GM12878 (cell line): ENCODE measurements around the gene PDGFA. TPM values are rescaled to one million over a fixed set of nuclear protein-coding genes. Genes with fewer than 3 reads are reported as not detected.

ENCODE experiments used
- ATAC-seq: fragments of 200-7000 bp; cut with Tn5 transposase; 3 replicates; pipeline ENCODE4 v1.9.1; 2020; ENCODE audit warnings: mild to moderate bottlenecking, moderate library complexity
- BruUV-seq: library from RNA; stranded (reverse); fragments of 400-500 nt; replicated peaks from 2 replicates; lab custom pipeline; 2021; lab: Mats Ljungman, UMichigan
- CTCF ChIA-PET: fragments of 300-600 bp; sonication (Branson Sonifier 250); formaldehyde crosslinking; extraction: SDS; loops from one replicate; lab custom pipeline; 2021; ENCODE audit warnings: inconsistent platforms; lab: Yijun Ruan, JAX
- POLR2A ChIA-PET: fragments of 350-600 bp; formaldehyde crosslinking; extraction: SDS; loops from one replicate; lab custom pipeline; 2021; ENCODE audit warnings: inconsistent platforms; lab: Charles Lee
- RAD21 ChIA-PET: fragments of 300-600 bp; sonication (Branson Sonifier 250); formaldehyde crosslinking; loops from one replicate; lab custom pipeline; 2023; ENCODE audit warnings: antibody characterized with exemption; ENCODE audit not compliant: unreplicated experiment; lab: Charles Lee
- SMC1A ChIA-PET: fragments of 300-600 bp; sonication (Branson Sonifier 250); formaldehyde crosslinking; loops from one replicate; lab custom pipeline; 2023; ENCODE audit not compliant: unreplicated experiment, uncharacterized antibody; lab: Charles Lee
- DNase-seq: peaks from one replicate; pipeline ENCODE4 v3.0.0-alpha.2; 2011; ENCODE audit warnings: low read depth, low spot score
- FAIRE-seq: peaks from 3 replicates; lab custom pipeline; 2011; peaks lifted over from hg19 to GRCh38; lab: Jason Lieb, UNC
- H2AFZ ChIP-seq: 2 replicates; pipeline ENCODE4 v1.6.0; 2011; ENCODE audit warnings: low read depth, low read length, control low read depth; ENCODE audit not compliant: control insufficient read depth
- H3K27ac ChIP-seq: 2 replicates; pipeline ENCODE4 v1.5.1; 2011; ENCODE audit warnings: control low read depth; ENCODE audit not compliant: control insufficient read depth, insufficient read depth
- H3K27me3 ChIP-seq, 2 experiments: replicated peaks in 1 of 2; 2 replicates each; pipeline versions ENCODE4 v1.6.0 to v1.6.1; 2011; ENCODE audit warnings: low read length in 1 of 2; ENCODE audit not compliant: control insufficient read depth in 2 of 2, insufficient read depth in 2 of 2
- H3K36me3 ChIP-seq, 2 experiments: 2 replicates each; pipeline ENCODE4 v1.5.1; 2011; ENCODE audit warnings: low read length in 1 of 2; ENCODE audit not compliant: control insufficient read depth in 2 of 2, insufficient read depth in 2 of 2
- H3K4me1 ChIP-seq: 2 replicates; pipeline ENCODE4 v1.6.1; 2011; ENCODE audit warnings: mild to moderate bottlenecking, low read length, moderate library complexity, mixed read lengths; ENCODE audit not compliant: control insufficient read depth, insufficient read depth
- H3K4me2 ChIP-seq: 2 replicates; pipeline ENCODE4 v1.6.0; 2011; ENCODE audit warnings: control low read depth; ENCODE audit not compliant: control insufficient read depth, insufficient read depth
- H3K4me3 ChIP-seq: fragments of 200-600 bp; sonication (generic); 2 replicates; pipeline ENCODE4 v1.5.1; 2016
- H3K79me2 ChIP-seq: 2 replicates; pipeline ENCODE4 v1.6.0; 2011; ENCODE audit warnings: low read length; ENCODE audit not compliant: control insufficient read depth, insufficient read depth
- H3K9ac ChIP-seq: 2 replicates; pipeline ENCODE4 v1.8.0; 2011; ENCODE audit warnings: low read length, control low read depth, mixed read lengths; ENCODE audit not compliant: control insufficient read depth, insufficient read depth
- H3K9me3 ChIP-seq: replicated peaks from 3 replicates; pipeline ENCODE4 v1.5.1; 2011; ENCODE audit warnings: mild to moderate bottlenecking, low read length; ENCODE audit not compliant: control insufficient read depth, insufficient read depth
- H4K20me1 ChIP-seq: 2 replicates; pipeline ENCODE4 v1.6.0; 2011; ENCODE audit not compliant: control insufficient read depth, insufficient read depth
- ASH2L ChIP-seq: fragments of 300-600, 200-600 bp; sonication (generic); IDR thresholded peaks from 2 replicates; pipeline ENCODE4 v1.6.1; 2017; ENCODE audit warnings: low read depth, mild to moderate bottlenecking, borderline replicate concordance
- CBX5 ChIP-seq: sonication (generic); IDR thresholded peaks from 2 replicates; pipeline ENCODE4 v1.6.1; 2016; ENCODE audit warnings: low read depth, moderate library complexity, mild to moderate bottlenecking, inconsistent platforms
- HDAC2 ChIP-seq: fragments of 200-600 bp; sonication (generic); IDR thresholded peaks from 2 replicates; pipeline ENCODE4 v1.6.1; 2017
- JUNB ChIP-seq: IDR thresholded peaks from 2 replicates; pipeline ENCODE4 v1.6.1; 2016; ENCODE audit warnings: antibody characterized with exemption, mild to moderate bottlenecking
- MEF2A ChIP-seq: IDR thresholded peaks from 2 replicates; pipeline ENCODE4 v1.6.1; 2011; ENCODE audit warnings: low read depth, mild to moderate bottlenecking, low read length, moderate library complexity; ENCODE audit not compliant: insufficient read depth
- MTA2 ChIP-seq: fragments of 450-650 bp; IDR thresholded peaks from 2 replicates; pipeline ENCODE4 v1.6.1; 2016; ENCODE audit warnings: low read depth, mild to moderate bottlenecking, moderate library complexity
- NFYA ChIP-seq: IDR thresholded peaks from 2 replicates; pipeline ENCODE4 v1.6.1; 2011; ENCODE audit warnings: low read depth, mild to moderate bottlenecking, low read length, improper control_type of control experiment, borderline replicate concordance
- NR2C1 ChIP-seq: fragments of 450-650 bp; IDR thresholded peaks from 2 replicates; pipeline ENCODE4 v1.6.1; 2017; ENCODE audit warnings: antibody characterized with exemption, mild to moderate bottlenecking, moderate library complexity
- POLR2AphosphoS2 ChIP-seq: IDR thresholded peaks from 2 replicates; pipeline ENCODE4 v1.6.1; 2011; ENCODE audit warnings: low read depth, mild to moderate bottlenecking, low read length, improper control_type of control experiment, moderate library complexity
- RB1 ChIP-seq: fragments of 450-650 bp; formaldehyde crosslinking; IDR thresholded peaks from 2 replicates; pipeline ENCODE4 v1.6.1; 2017; ENCODE audit warnings: mild to moderate bottlenecking, borderline replicate concordance
- SMARCA5 ChIP-seq: fragments of 450-650 bp; IDR thresholded peaks from 2 replicates; pipeline ENCODE4 v1.6.1; 2017; ENCODE audit warnings: mild to moderate bottlenecking
- SRF ChIP-seq, 2 experiments: IDR thresholded peaks; 2 replicates each; pipeline ENCODE4 v1.6.1; 2011; ENCODE audit warnings: low read depth in 2 of 2, low read length in 2 of 2, mild to moderate bottlenecking in 1 of 2, moderate library complexity in 1 of 2
- TAF1 ChIP-seq: IDR thresholded peaks from 2 replicates; pipeline ENCODE4 v1.6.1; 2011; ENCODE audit warnings: mild to moderate bottlenecking, low read depth, low read length, borderline replicate concordance
- WGBS: methylation state at CpG from one replicate; pipeline ENCODE4 v1.1.6; 2016; ENCODE audit warnings: low lambda C conversion rate; ENCODE audit not compliant: insufficient replicate concordance, insufficient coverage; ENCODE audit errors: missing lambda C conversion rate; 5-methylcytosine and 5-hydroxymethylcytosine counted together
- in situ Hi-C: fragments of 300-500 bp; cut with MboI; formaldehyde crosslinking; loops from 9 replicates; pipeline ENCODE4 v1.14.3; 2018; ENCODE audit warnings: mixed read lengths
- intact Hi-C: fragments of 100-400 bp; cut with micrococcal nuclease; formaldehyde crosslinking; loops from one replicate; pipeline ENCODE4 v1.14.2; 2022; ENCODE audit not compliant: unreplicated experiment
- polyA plus RNA-seq, 11 experiments: library from polyadenylated mRNA; depleted of rRNA in 4 of 11; unstranded in 6 of 11; stranded (reverse) in 5 of 11; fragments of >200 nt; fragmentation: Nextera tagmentation in 4 of 11; fragmentation: Illumina TruSeq in 1 of 11; extraction: Ambion mirVana in 4 of 11; extraction: Trizol in 1 of 11; gene quantifications; 1 replicate in 1 of 11; 2 replicates in 10 of 11; pipeline versions ENCODE4 v1.2.1 to v1.2.3, GENCODE V29; 2011 to 2016; ENCODE audit warnings: inconsistent platforms in 2 of 11, missing spikeins in 2 of 11, low read depth in 1 of 11
- total RNA-seq, 4 experiments: library from RNA; depleted of rRNA in 3 of 4; stranded (reverse); fragments of >200 nt in 3 of 4; fragmentation: Illumina TruSeq in 1 of 4; extraction: Trizol in 1 of 4; gene quantifications; 2 replicates each; pipeline versions ENCODE4 v1.2.1 to v1.2.3, GENCODE V29; 2013 to 2021
- TF ChIP-seq, protein P1 (sequence below): fragments of 450-650 bp; IDR thresholded peaks from 2 replicates; pipeline ENCODE4 v1.6.1; 2017; ENCODE audit warnings: mild to moderate bottlenecking, moderate library complexity
- TF ChIP-seq, protein P2 (sequence below): IDR thresholded peaks from 2 replicates; pipeline ENCODE4 v1.6.1; 2011; ENCODE audit warnings: low read depth, mild to moderate bottlenecking, low read length, moderate library complexity, borderline replicate concordance; ENCODE audit errors: extremely low read depth

The PDGFA gene
- total and polyA plus RNA-seq, 10 of the 15 experiments (the other 5 are each of a cell fraction or from before 2014, with no cell fraction given): 2.5 to 10.0 (median 5.6) TPM

DNA sequence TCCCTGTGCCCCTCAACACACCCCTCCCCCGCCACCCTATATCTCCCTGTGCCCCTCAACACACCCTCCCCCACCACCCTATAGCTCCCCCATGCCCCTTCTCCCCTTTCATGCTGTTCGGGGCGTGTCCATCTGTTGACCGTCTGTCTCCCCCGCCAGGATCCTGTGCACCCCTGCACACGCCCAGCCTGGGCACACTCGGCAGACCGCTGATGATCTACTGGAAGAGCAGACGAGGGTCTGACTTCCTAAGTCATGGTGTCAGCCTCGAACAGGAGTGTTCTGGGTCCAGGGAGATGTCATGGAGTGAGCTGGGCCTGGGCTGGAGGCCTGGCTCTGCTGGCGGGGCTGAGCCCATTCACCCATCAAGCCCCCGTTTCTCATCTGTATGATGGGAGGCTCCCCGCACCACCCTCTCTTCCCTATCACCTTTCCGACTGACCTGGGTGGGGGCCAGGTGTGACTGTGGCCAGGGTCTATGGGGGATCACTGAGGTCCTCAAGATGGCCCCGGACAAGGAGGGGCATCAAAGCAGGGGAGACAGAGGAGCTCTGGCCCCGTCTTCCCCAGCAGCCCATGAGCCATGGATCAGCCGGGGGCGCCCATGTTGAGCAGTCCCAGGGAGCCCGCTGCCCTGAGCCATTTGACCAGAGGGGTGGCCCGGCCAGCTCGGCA lies 48.3 kb downstream of the PDGFA start (continued):
- TF ChIP-seq, protein P1, sequence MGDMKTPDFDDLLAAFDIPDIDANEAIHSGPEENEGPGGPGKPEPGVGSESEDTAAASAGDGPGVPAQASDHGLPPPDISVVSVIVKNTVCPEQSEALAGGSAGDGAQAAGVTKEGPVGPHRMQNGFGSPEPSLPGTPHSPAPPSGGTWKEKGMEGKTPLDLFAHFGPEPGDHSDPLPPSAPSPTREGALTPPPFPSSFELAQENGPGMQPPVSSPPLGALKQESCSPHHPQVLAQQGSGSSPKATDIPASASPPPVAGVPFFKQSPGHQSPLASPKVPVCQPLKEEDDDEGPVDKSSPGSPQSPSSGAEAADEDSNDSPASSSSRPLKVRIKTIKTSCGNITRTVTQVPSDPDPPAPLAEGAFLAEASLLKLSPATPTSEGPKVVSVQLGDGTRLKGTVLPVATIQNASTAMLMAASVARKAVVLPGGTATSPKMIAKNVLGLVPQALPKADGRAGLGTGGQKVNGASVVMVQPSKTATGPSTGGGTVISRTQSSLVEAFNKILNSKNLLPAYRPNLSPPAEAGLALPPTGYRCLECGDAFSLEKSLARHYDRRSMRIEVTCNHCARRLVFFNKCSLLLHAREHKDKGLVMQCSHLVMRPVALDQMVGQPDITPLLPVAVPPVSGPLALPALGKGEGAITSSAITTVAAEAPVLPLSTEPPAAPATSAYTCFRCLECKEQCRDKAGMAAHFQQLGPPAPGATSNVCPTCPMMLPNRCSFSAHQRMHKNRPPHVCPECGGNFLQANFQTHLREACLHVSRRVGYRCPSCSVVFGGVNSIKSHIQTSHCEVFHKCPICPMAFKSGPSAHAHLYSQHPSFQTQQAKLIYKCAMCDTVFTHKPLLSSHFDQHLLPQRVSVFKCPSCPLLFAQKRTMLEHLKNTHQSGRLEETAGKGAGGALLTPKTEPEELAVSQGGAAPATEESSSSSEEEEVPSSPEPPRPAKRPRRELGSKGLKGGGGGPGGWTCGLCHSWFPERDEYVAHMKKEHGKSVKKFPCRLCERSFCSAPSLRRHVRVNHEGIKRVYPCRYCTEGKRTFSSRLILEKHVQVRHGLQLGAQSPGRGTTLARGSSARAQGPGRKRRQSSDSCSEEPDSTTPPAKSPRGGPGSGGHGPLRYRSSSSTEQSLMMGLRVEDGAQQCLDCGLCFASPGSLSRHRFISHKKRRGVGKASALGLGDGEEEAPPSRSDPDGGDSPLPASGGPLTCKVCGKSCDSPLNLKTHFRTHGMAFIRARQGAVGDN: no peak
- no peak for TF ChIP-seq ASH2L

DNA sequence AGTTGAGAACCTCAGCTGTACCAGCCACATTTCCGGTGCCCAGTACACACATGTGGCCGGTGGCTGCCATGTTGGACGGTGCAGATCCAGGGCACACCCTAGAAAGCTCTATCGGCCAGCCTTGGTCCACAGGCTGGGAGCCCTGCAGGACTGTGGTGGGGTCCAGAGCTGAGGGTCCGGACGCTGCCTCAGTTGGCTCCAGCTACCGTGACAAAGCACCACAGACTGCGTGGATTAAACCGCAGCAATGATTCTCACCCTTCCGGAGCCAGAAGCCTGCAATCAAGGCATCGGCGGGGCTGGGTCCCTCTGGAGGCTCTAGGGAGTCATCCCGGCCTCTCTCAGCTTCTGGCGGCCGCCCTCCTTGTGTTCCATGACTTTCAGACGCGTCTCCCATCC lies 50.1 kb downstream of the PDGFA start:
- Histone ChIP-seq H3K36me3 (no peaks in the 10 kb centered on the region), H3K9ac (no peak overlapping the region), H3K79me2 (no peaks in the 10 kb centered on the region), H3K4me2 (no peak overlapping the region), H3K27ac (no peak overlapping the region), H3K4me1 (no peaks in the 10 kb centered on the region), H3K9me3 (no peaks in the 10 kb centered on the region; the same call in 2 of the 3 replicates), H3K27me3 (no peaks in the 10 kb centered on the region), H2AFZ (no peak overlapping the region), H4K20me1 (no peaks in the 10 kb centered on the region), H3K4me3 (no peak overlapping the region)
- TF ChIP-seq MEF2A (no peak), SRF (IDR thresholded peaks at IDR 0.05; ENCODE audit: low read depth in 2 of 2, low read length in 2 of 2) (no peak), JUNB (no peak), NFYA (no peak), MTA2 (no peak), SMARCA5 (no peak), HDAC2 (no peak), TAF1 (no peak), CBX5 (no peak), NR2C1 (no peak), POLR2AphosphoS2 (no peak), RB1 (no peak)
- TF ChIP-seq, protein P2, sequence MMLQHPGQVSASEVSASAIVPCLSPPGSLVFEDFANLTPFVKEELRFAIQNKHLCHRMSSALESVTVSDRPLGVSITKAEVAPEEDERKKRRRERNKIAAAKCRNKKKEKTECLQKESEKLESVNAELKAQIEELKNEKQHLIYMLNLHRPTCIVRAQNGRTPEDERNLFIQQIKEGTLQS: no peak
- ATAC-seq (no peak), DNase-seq (no peak), FAIRE-seq (no peak)
- ChIA-PET SMC1A (no interaction called here), RAD21 (interaction anchor here (0.6 kb wide), 1 partner anchor 249 kb away, joined by 3 read pairs; no protein-coding TSS in a partner anchor), POLR2A (interaction anchor here (0.6 kb wide), 1 partner anchor 18 kb away, joined by 3 read pairs; no protein-coding TSS in a partner anchor), CTCF (no interaction called here)
- in situ Hi-C loops: no loop called here
- 83% methylated on average over 17 of the region's 17 CpGs for WGBS
- intact Hi-C loops: no loop called here
- BruUV-seq: no TSS peak
